Measurements from ENCODE around the gene IZUMO4.

GRCh38 chr19:2096480-2097202 is at the start of gene IZUMO4:
- peak in 1 of 2 donors; percentile 64 for TF ChIP-seq CTCF (IDR thresholded peaks at IDR 0.05)
- no peak for TF ChIP-seq EP300 (IDR thresholded peaks at IDR 0.05)
- TF ChIP-seq POLR2A (IDR thresholded peaks at IDR 0.05), result no peak
- peak in 1 of 3 donors; percentile 64 for TF ChIP-seq POLR2AphosphoS5 (IDR thresholded peaks at IDR 0.05)
